NCI-H146 treated with DMSO at 0.1 percent for 48 hours (cell line): Measurements from ENCODE around the gene SLC2A2.

Experiments used
- DNase-seq: peaks from one replicate; lab custom pipeline; 2025; ENCODE audit not compliant: unreplicated experiment; lab: John Stamatoyannopoulos, UW

SLC2A2 gene

GRCh38 chr3:171038342-171038741, 11.8 kb upstream of the SLC2A2 start:
- no peak for DNase-seq

- DNase-seq, result no peak
These were observed 2.3 kb upstream of the SLC2A2 start for GRCh38 chr3:171028779-171029232.

DNA sequence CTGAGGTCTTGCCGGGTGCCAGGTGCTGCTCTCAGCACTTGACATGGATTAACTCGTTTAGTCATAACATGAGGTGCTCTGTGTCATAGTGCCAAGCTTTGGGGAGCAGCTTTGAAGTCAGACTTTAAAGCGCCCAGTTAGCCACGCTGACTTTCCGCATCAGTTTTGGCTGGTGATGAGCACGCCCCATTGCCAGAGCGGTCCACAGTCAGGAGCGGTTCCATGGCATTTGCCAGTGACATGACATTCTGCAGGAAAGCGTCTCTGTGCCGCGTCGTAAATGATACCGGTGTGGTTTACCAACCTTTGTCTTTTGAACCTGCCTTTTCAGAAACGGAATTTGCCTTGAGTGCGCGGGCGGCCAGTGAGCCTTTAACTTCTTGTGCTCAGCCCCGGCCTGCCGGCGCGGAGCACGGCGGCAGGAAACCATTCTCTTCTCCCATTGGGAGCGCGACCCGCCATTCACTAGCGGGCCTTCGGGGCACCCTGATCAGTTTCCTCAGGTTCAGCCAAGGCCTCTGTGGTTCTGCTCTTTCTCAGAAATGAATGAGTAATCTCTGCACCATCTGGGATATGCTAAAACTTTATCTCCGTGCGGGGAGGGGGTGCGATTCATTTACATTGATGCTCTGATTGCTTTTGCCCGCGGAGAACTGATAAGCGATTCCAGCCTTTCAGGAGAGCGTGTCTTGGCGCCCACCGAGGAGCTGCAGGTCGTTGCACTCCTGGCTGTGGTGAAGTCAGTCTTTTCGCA, 1.7 kb upstream of the SLC2A2 start:
- no peak for DNase-seq

GRCh38 chr3:171023566-171023965, 3.0 kb downstream of the SLC2A2 start:
- no peak for DNase-seq

DNA sequence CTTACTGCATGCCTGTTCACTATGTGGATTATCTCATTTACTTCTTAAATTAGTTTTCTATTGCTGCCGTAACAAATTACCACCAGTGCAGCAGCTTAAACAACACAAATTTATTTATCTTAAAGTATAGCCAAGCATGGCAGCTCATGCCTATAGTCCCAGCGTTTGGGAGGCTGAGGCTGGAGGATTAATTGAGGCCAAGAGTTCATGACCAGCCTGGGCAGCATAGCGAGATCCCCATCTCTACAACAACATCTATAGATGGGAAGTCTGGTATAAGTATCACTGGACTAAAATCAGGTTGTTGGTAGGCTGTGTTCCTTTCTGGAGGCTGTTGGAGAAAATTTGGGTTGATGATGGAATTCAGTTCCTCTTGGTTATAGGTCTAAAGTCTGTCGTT, 5.1 kb downstream of the SLC2A2 start:
- no peak for DNase-seq

GRCh38 chr3:171018156-171018935, 8.2 kb downstream of the SLC2A2 start:
- no peak for DNase-seq

- DNase-seq, result no peak
These were observed 12.4 kb downstream of the SLC2A2 start for GRCh38 chr3:171013822-171014748.

DNA sequence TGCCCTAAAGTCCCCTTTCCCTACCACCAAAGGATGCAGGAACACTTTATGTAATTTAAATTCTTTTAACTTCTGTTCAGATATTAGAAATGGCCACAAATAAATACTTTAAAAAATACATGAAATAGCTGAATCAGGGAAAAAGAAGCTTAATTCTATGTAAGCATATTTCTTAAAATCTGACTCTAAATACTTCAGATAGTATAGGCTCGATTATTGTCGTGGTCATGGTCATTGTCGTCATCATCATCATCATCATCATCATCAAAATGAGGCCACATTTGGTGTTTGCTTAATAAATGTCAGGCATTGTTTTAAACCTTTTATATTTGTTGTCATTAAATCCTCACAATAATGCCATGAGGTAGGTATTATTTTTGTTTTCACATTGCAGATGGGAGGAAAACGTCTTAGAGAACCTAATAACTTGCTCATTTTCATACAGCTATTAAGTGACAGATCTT, 14.6 kb downstream of the SLC2A2 start:
- no peak for DNase-seq

DNA sequence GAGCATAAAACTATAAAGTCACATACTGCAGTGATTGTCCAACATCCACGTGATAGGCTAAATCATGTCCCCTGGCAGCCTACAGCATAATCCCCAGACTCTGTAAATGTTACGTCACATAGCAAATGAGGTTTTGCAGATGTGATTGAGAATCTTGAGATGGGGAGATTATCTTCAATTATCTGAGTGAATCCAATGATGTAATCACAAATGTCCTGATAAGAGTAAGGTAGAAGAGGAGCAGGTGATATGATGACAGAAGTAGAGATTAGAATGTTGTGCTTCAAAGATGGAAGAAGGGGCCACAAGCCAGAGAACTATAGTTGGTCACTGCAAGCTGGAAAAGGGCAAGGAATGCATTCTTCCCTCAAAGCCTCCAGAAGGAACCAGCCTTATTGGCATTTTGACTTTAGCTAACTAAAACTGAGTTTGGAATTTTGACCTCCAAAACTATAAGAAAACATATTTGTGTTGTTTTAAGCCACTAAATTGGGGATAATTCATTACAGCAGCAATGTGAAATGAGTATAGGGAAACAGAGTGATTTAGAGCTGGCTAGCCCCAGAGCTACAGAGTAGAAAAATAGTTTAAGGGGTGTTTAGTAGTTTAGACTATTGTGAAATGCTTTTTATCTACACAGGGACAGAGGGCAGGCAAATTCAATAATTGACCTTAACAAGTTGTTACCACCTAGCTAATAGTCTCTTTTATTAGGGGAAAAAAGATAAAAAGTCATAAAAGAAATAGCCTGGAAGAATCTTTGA, 15.2 kb downstream of the SLC2A2 start:
- DNase-seq, result no peak

DNA sequence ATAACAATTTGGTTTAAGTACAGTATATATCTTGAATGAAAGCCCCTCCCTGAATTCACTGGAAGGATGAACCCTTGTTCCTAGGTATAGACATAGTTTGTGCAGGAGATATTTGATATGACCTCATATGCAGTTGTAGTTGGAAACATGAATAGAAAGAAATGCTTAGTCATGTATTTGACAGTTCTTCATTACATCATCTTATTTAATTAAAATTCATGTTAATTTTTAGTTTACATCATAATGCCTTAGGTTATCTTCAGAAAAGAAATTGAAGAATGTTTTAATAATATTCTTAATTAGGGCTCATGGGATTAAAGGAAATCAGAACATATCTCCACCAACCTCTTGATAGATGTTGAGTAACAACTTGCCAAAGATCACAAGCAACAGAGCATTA, 19.2 kb downstream of the SLC2A2 start:
- no peak for DNase-seq

DNA sequence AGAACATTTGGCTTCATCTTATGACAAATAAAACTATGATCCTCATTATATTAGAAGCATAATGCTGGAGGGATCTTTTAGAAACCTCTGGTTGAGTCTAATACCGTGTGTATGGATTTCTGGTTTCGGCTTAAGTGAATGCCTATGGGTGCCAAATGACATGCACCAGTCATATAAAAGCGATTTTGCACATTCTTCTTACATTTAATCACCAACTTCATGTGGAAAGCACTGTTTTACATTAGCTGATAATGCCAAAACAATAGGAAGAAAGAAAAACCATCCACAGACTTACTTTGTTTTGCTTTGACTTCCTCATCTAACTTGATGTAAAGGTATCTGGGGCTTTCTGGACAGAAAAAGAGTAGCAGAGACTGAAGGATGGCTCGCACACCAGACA, 20.9 kb downstream of the SLC2A2 start:
- no peak for DNase-seq

DNA sequence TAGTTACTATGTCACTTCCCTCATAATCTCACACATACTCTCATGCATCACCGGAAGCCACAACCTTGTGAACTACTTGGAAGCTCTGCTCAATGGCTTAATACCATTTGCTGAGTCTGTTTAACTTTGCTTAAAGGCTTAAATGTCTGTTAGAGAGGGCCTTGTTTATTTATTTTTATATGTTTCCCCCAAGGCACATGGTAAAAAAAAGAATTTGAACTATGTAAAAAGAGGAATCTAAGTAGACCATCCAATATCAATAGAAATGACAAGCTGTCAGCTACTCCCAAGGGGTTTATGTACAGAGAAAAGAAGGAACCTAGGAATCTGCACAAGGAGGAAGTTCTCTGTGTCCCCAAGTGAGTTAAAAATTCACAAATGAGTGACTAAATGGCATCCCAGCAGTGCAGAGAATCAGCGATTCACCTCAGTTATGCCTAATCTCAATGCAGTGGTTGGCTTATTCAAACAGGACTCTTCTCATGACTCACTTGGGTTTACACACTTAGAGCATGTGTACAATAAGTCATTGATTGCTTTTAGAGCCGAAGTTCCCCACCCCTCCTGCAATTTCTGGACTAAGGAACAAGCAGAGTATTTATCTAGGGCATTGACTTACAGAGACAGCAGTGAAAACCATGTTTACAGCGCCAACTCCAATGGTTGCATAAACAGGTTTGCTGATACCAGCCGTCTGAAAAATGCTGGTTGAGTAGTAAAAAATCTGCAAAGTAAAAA, 24.4 kb downstream of the SLC2A2 start:
- no peak for DNase-seq

DNA sequence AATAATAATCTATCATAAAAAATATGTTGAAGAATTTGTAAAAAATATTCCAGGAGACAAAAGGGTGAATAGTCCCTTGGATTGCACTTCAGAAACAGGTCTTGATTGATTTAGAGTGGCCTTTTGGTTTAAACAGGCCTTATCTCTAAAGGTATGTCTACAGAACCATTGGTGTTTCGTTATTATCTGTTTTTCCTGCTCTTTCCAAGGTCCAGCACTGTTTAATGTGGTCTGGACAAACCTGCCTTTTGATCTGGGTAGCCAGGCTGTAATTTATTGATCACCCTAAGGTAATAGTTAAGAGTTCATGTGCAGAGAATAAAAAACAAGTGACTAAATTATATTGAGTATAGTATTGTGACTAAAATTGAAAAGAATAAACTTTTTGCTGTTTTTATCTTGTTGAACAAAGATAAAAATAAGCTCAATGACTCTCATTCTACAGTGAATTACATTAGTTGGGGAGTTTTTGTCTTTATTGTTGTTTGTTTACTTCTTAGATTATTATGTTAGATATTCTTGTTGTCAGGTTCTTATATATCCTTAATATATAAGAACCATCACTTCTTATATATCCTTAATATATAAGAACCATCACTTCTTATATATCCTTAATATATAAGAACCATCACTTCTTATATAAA, 25.1 kb downstream of the SLC2A2 start:
- no peak for DNase-seq

- DNase-seq, result no peak
These were observed 26.2 kb downstream of the SLC2A2 start for GRCh38 chr3:171000281-171000680.

GRCh38 chr3:170999737-171000242, 26.7 kb downstream of the SLC2A2 start:
- no peak for DNase-seq

- DNase-seq, result no peak
These were observed 28.3 kb downstream of the SLC2A2 start for GRCh38 chr3:170997961-170998913.

GRCh38 chr3:170992854-170993253, 33.7 kb downstream of the SLC2A2 start:
- no peak for DNase-seq

DNA sequence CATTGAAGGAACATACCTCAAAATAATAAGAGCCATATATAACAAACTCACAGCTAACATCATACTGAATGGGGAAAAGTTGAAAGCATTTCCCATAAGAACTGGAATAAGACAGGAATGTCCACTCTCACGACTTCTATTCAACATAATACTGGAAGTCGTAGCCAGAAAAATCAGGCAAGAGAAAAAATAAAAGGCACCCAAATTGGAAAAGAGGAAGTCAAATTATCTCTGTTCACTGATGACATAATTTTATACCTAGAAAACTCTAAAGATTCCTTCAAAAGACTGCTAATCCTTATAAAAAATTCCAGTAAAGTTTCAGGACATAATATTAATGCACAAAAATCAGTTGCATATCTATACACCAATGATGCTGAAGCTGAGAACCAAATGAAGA, 34.9 kb downstream of the SLC2A2 start:
- DNase-seq, result no peak
